Kidney epithelial cell (primary cell): ENCODE data around the gene GRID1. TPM values are rescaled to one million over a fixed set of nuclear protein-coding genes. Genes with fewer than 3 reads are reported as not detected.

Experiments
- DNase-seq: peaks from one replicate; pipeline ENCODE4 v3.0.0-alpha.2; 2010; ENCODE audit warnings: low read depth
- H3K27me3 ChIP-seq: 2 replicates; pipeline ENCODE4 v1.6.0; 2011; ENCODE audit warnings: low read length; ENCODE audit not compliant: control insufficient read depth, insufficient read depth
- H3K36me3 ChIP-seq: 2 replicates; pipeline ENCODE4 v1.5.1; 2011; ENCODE audit warnings: low read length; ENCODE audit not compliant: control insufficient read depth, insufficient read depth
- H3K4me3 ChIP-seq: 2 replicates; pipeline ENCODE4 v1.5.1; 2011; ENCODE audit warnings: low read depth, mild to moderate bottlenecking, control low read depth, low read length
- total RNA-seq: library from RNA; depleted of rRNA; stranded (reverse); fragments of >200 nt; gene quantifications from 2 replicates; pipeline ENCODE4 v1.2.3, GENCODE V29; 2015
- TF ChIP-seq, protein P1 (sequence below): IDR thresholded peaks from 2 replicates; pipeline ENCODE4 v1.5.1; 2011; ENCODE audit warnings: mild to moderate bottlenecking, moderate library complexity, low read length, control low read depth, inconsistent platforms; ENCODE audit not compliant: insufficient read depth, poor library complexity, severe bottlenecking

Gene GRID1
- total RNA-seq, 1 donor from 2014 or later: 0.33 TPM

DNA sequence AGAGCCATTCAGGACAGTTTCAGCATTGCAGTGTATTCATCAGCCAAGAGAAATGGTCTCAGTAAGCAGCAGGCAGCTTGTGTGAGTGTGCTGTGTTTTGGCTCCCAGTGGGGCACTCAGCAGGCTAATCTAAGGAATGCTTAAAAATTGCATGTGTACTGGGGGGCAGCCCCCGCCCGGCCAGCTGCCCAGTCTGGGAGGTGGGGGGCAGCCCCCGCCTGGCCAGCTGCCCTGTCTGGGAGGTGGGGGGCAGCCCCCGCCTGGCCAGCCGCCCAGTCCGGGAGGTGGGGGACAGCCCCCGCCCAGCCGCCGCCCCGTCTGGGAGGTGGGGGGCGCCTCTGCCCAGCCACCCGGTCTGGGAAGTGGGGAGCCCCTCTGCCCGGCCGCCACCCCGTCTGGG is 116.2 kb downstream of the GRID1 start:
- H3K36me3 ChIP-seq: no peaks in the 10 kb centered on the region
- H3K4me3 ChIP-seq: no peak overlapping the region
- DNase-seq: no peak
- peaks cover 2% of the 10 kb centered on the region for H3K27me3 ChIP-seq
- TF ChIP-seq, protein P1, sequence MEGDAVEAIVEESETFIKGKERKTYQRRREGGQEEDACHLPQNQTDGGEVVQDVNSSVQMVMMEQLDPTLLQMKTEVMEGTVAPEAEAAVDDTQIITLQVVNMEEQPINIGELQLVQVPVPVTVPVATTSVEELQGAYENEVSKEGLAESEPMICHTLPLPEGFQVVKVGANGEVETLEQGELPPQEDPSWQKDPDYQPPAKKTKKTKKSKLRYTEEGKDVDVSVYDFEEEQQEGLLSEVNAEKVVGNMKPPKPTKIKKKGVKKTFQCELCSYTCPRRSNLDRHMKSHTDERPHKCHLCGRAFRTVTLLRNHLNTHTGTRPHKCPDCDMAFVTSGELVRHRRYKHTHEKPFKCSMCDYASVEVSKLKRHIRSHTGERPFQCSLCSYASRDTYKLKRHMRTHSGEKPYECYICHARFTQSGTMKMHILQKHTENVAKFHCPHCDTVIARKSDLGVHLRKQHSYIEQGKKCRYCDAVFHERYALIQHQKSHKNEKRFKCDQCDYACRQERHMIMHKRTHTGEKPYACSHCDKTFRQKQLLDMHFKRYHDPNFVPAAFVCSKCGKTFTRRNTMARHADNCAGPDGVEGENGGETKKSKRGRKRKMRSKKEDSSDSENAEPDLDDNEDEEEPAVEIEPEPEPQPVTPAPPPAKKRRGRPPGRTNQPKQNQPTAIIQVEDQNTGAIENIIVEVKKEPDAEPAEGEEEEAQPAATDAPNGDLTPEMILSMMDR: no peak

DNA sequence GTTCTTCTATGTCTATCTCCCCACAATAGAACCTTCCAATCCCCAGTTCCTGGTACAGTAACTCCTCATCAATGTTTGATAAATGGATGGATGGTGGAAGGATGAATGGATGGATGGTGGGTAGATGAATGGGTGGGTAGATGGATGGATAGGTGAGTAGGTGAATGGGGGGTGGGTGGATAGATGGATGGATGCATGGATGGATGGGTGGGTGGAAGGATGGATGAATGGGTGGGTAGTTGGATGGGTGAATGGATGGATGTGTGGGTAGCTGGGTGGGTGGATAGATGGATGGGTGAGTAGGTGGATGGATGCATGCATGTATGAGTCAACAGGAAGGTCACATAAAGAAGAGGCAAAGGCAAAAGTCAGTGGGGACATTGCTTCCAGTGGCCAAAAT is 116.8 kb downstream of the GRID1 start:
- H3K27me3 ChIP-seq: peaks cover 2% of the 10 kb centered on the region
- H3K4me3 ChIP-seq: no peak overlapping the region
- TF ChIP-seq, protein P1: no peak
- no peaks in the 10 kb centered on the region for H3K36me3 ChIP-seq
- DNase-seq: no peak

DNA sequence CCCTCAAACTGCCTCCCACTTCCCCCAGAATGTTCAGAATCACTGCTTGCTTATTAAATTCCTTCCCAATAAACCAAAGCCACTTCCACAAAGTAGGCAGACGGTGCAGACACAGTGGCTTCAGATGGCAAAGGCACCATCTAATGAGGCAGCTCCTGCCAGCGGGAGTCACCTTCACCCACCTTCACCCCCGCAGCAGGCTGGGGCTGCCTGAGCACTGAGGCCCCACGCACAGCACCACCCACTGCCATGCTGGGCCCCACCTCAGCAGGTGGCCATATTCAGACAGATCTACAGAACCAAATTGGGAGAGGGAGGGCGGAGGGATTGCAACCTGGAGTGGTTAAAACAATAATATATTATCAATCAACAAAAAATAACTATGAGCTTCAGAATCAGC is 118.5 kb downstream of the GRID1 start:
- no peak for DNase-seq
- H3K36me3 ChIP-seq: no peaks in the 10 kb centered on the region
- no peak overlapping the region for H3K4me3 ChIP-seq
- H3K27me3 ChIP-seq: no peaks in the 10 kb centered on the region
- TF ChIP-seq, protein P1: no peak

DNA sequence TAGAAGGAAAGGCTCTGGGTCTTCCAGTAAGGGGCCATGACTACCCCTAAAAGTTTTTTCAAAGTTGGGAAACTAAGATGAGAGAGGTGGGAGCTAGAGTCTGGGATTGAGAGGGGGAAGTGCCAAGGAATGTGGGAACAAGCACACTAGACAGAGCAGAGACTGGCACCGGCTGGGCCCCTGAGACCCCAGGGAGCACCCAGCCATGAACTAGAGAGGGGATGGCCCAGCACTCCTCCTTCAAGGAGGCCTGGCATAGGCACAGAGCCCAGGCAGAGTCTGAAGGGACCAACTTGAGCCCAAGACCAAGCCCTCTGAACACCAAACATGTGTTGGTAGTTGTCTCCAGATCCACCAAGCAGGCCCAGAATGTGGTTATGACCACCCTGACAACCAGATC is 119.0 kb downstream of the GRID1 start:
- TF ChIP-seq, protein P1: no peak
- H3K4me3 ChIP-seq: no peak overlapping the region
- H3K27me3 ChIP-seq: no peaks in the 10 kb centered on the region
- H3K36me3 ChIP-seq: no peaks in the 10 kb centered on the region
- no peak for DNase-seq

DNA sequence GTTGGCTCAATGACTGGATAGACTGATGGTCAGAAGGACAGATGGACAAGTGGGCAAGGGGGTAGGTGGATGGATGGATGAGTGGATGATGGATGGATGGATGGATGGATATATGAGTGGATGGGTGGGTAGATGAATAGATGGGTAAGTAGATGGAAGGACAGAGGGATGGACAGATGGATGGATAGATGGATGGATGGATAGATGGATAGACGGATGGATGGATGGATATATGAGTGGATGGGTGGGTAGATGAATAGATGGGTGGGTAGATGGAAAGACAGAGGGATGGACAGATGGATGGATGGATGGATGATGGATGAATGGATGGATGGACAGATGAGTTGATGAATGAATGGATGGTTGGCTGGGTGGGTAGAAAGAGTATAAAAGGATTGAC is 119.5 kb downstream of the GRID1 start:
- TF ChIP-seq, protein P1: no peak
- Histone ChIP-seq H3K4me3 (no peak overlapping the region), H3K27me3 (no peaks in the 10 kb centered on the region), H3K36me3 (no peaks in the 10 kb centered on the region)
- DNase-seq: no peak

DNA sequence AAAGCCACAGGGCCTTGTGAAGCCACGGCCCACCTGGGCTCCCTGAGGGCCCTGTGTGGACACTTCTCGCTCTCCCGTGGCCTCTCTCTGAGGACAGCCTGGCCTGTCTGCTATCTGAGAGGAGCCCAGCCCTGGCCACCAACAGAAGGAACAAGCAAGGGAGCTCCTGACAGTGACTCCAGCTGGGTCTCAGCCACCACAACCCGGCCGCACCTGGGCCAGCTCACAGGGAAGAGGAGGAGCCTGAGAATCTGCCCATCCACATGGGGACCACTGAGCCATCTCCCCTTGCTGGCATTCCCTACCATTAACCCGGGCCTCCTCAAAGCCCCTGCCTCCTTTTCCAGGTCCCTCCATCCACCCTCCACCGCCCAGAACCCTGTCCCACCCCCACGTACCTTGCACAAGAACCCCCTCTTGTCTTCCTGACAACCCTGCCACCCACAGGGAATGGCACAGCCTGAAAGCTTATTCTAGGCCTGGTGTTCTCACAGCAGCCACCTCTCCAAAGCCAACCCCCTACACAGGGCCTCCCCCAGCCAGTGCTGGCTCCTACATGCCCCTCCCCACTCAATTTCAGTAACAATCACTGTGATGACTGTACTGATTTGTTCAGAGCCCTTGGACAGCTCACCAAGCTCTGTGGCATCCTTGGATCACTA is 120.2 kb downstream of the GRID1 start:
- no peaks in the 10 kb centered on the region for H3K27me3 ChIP-seq
- H3K4me3 ChIP-seq: no peak overlapping the region
- TF ChIP-seq, protein P1: no peak
- H3K36me3 ChIP-seq: no peaks in the 10 kb centered on the region
- no peak for DNase-seq
